PC-3 (cell line): ENCODE data around the gene OR5V1.
"Not testable (repeated sequence)": the region's sequence is repeated elsewhere in the genome, so short reads cannot be mapped to it uniquely, and the experiment has no call there.

Experiments used
- EZH2 ChIP-seq: fragments of 300-600 bp; sonication (generic); IDR thresholded peaks from one replicate; pipeline ENCODE4 v1.6.1; 2017; ENCODE audit warnings: antibody characterized with exemption, mild to moderate bottlenecking, low read length; ENCODE audit not compliant: unreplicated experiment
- EZH2phosphoT487 ChIP-seq: fragments of 300-600 bp; sonication (generic); IDR thresholded peaks from 2 replicates; pipeline ENCODE4 v1.6.1; 2018; ENCODE audit warnings: mild to moderate bottlenecking, antibody characterized with exemption, low read length, borderline replicate concordance
- TF ChIP-seq, protein P1 (sequence below): fragments of 300-600 bp; sonication (generic); conservative IDR thresholded peaks from 2 replicates; pipeline ENCODE4 v1.5.1; 2017; ENCODE audit warnings: antibody characterized with exemption, low read depth, mild to moderate bottlenecking, low read length

- TF ChIP-seq, protein P1, sequence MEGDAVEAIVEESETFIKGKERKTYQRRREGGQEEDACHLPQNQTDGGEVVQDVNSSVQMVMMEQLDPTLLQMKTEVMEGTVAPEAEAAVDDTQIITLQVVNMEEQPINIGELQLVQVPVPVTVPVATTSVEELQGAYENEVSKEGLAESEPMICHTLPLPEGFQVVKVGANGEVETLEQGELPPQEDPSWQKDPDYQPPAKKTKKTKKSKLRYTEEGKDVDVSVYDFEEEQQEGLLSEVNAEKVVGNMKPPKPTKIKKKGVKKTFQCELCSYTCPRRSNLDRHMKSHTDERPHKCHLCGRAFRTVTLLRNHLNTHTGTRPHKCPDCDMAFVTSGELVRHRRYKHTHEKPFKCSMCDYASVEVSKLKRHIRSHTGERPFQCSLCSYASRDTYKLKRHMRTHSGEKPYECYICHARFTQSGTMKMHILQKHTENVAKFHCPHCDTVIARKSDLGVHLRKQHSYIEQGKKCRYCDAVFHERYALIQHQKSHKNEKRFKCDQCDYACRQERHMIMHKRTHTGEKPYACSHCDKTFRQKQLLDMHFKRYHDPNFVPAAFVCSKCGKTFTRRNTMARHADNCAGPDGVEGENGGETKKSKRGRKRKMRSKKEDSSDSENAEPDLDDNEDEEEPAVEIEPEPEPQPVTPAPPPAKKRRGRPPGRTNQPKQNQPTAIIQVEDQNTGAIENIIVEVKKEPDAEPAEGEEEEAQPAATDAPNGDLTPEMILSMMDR, result not testable (repeated sequence)
- TF ChIP-seq EZH2phosphoT487, EZH2: not testable (repeated sequence)
Observed at GRCh38 chr6:29349348-29349747, 19.3 kb downstream of the OR5V1 start.
